ENCODE results near the gene KCNRG.
A peak's percentile ranks its signal among the peaks of the same experiment; 100 is the strongest.

The KCNRG gene

DNA sequence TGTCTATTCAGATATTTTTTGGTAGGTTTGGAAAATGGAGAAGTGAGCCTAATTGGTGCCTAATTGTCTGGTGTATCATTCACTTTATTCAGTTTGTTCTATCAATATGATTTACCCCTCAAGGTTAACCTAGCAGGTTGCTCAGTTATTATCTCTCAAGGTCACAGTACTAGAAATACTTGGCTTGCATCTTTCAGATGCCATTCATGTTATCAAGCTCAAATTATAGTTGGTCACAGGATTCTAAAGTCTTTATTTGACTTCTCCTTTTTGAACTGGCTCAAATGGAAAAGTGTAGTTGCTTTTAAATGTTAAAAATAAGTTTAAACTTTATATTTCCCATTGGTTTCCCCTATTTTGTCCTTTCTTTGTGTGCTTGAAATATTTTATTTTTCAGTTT, 2.6 kb downstream of the KCNRG start:
- no peaks in the 10 kb centered on the region for H3K9me3 ChIP-seq (replicated peaks in 1 of 11)
- no peaks in the 10 kb centered on the region for H3K27me3 ChIP-seq
- no peak overlapping the region for H3K4me3 ChIP-seq
- no peak for TF ChIP-seq Cebpa-rat (IDR thresholded peaks at IDR 0.05)
- H3K27ac ChIP-seq: no peak overlapping the region
- peaks cover 0 to 40% (median 0%) of the 10 kb centered on the region in 10 experiments; a peak in 5 of 20 replicates for H3K4me1 ChIP-seq
- peaks cover 75 to 97% (median 85%) of the 10 kb centered on the region in 11 experiments for H3K36me3 ChIP-seq
- peak overlapping the region in 1 of 11 experiments; percentile 6; a peak in 2 of 22 replicates for H3K4me2 ChIP-seq
- H4K20me1 ChIP-seq: peaks cover 8 to 50% (median 23%) of the 10 kb centered on the region in 11 experiments; a peak in 18 of 22 replicates
- H3K9ac ChIP-seq: no peak overlapping the region

DNA sequence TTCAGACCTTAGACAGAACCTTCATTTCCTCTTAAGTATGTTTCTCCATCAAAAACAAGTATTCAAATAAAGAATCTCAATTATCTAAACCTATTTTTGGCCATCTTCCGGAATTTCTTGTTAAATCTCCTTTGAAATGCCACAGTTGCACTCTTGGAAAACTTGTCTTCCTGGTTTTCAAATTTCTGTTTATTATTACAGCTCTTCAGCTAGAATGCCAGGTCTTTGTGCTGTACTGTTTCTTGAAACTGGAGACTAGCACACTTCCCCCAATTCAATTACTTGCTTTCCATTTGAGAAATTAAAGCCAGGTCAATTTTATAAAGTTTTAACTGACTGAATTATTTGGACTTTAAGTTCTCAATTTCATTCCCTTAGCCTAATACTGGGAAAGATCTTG, 10.2 kb downstream of the KCNRG start:
- H3K9me3 ChIP-seq (replicated peaks in 1 of 11): no peaks in the 10 kb centered on the region
- H3K27ac ChIP-seq: no peak overlapping the region
- H3K27me3 ChIP-seq: no peaks in the 10 kb centered on the region
- 0 out of 22 replicates have a peak, but pooled peaks cover 0 to 2% (median 0%) of the 10 kb centered on the region in 11 experiments for H4K20me1 ChIP-seq
- no peak for TF ChIP-seq Cebpa-rat (IDR thresholded peaks at IDR 0.05)
- no peak overlapping the region for H3K4me2 ChIP-seq
- no peak overlapping the region for H3K9ac ChIP-seq
- peaks cover 60 to 100% (median 78%) of the 10 kb centered on the region in 11 experiments for H3K36me3 ChIP-seq
- H3K4me3 ChIP-seq: no peak overlapping the region
- H3K4me1 ChIP-seq: no peaks in the 10 kb centered on the region

DNA sequence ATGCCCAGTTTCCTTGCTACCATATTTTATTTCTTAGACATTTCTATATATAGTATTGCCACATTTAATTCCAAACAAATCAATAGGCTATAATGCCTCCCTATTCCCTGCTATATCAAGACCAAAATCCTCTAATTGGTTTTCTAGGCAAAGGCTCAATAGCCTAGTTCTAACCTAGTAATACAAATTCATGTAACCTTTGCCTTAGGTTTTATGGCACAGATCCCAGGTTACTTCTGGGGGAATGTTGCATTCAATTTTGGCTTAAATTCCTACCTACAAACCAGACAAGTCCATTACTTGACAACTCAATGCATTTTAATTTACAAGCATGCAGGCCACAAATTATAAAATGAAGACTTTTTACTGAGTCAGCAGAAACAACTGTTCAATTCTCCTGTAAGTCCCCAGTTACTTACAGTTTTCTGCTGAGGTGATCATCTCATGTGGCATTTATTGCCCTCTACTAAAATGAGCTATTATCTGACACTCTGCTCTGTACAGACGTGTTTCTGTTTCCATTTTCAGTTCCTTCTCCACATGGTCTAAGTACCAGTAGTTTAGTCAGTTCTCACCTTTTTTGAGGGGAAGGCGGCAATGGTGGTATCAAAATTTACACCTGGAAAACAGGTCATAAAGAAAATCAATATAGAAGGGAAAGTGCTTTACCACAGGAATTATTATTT, 11.7 kb downstream of the KCNRG start:
- TF ChIP-seq Cebpa-rat (IDR thresholded peaks at IDR 0.05): no peak
- H3K4me2 ChIP-seq: no peak overlapping the region
- peaks cover 45 to 86% (median 63%) of the 10 kb centered on the region in 11 experiments for H3K36me3 ChIP-seq

DNA sequence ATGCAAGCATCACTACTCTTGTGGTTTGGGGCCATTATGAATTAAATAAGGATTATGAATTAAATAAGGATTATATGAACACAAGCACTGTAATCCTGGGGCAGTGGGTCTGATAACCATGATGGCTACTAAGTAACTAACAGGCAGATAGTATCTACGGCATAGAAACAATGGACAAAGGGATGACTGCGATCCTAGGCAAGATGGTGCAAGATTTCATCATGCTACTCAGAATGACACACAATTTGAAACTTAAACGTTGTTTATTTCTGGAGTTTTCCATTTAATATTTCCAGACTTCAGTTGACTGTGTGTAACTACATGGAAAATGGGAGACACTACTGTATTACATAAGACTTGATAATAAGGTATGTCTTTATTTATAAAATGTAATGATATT, 15.1 kb downstream of the KCNRG start:
- Histone ChIP-seq H3K9ac (no peak overlapping the region), H3K9me3 (replicated peaks in 1 of 11) (no peaks in the 10 kb centered on the region), H3K4me3 (no peak overlapping the region), H3K27me3 (no peaks in the 10 kb centered on the region), H3K36me3 (peaks cover 11 to 52% (median 29%) of the 10 kb centered on the region in 11 experiments; a peak in 19 of 22 replicates), H3K4me1 (no peaks in the 10 kb centered on the region), H3K4me2 (no peak overlapping the region), H3K27ac (no peak overlapping the region), H4K20me1 (peaks cover 0 to 8% (median 0%) of the 10 kb centered on the region in 11 experiments; a peak in 1 of 22 replicates)
- TF ChIP-seq Cebpa-rat (IDR thresholded peaks at IDR 0.05): no peak

More for the DNA sequence above, 11.7 kb downstream of the KCNRG start:
- Histone ChIP-seq H3K4me3 (no peak overlapping the region), H3K9ac (no peak overlapping the region), H3K27me3 (no peaks in the 10 kb centered on the region), H3K4me1 (no peaks in the 10 kb centered on the region), H3K9me3 (replicated peaks in 1 of 11) (no peaks in the 10 kb centered on the region), H3K27ac (no peak overlapping the region), H4K20me1 (0 out of 22 replicates have a peak, but pooled peaks cover 0 to 2% (median 0%) of the 10 kb centered on the region in 11 experiments)

DNA sequence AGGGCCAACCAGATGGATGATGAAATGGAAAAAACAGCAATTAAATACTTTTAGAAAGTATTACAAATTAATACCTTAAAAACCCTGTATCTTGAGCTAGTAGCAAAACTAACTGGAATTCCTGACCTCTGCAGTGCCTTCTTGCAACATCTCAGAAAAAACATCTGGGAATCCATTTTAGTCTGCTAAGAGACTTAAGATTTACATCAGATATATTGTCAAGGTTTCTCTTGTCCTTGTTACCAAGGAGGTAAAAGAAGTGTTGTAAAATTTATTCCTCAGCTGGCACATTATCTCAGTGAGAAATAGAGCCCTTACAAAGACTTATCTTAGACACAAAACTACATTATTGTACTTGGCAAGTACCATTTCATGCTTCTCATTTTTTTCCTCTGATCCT, 18.5 kb downstream of the KCNRG start:
- Histone ChIP-seq H3K36me3 (peaks cover 4 to 32% (median 7%) of the 10 kb centered on the region in 11 experiments; a peak in 9 of 22 replicates), H3K4me1 (no peaks in the 10 kb centered on the region), H3K9ac (no peak overlapping the region), H4K20me1 (peaks cover 0 to 8% (median 0%) of the 10 kb centered on the region in 11 experiments; a peak in 1 of 22 replicates), H3K27me3 (no peaks in the 10 kb centered on the region), H3K4me3 (no peak overlapping the region), H3K27ac (no peak overlapping the region), H3K9me3 (replicated peaks in 1 of 11) (no peaks in the 10 kb centered on the region), H3K4me2 (no peak overlapping the region)
- no peak for TF ChIP-seq Cebpa-rat (IDR thresholded peaks at IDR 0.05)

- H3K4me2 ChIP-seq: no peak overlapping the region
- no peaks in the 10 kb centered on the region for H3K9me3 ChIP-seq (replicated peaks in 1 of 11)
- H3K4me3 ChIP-seq: no peak overlapping the region
- peaks cover 31 to 55% (median 34%) of the 10 kb centered on the region in 11 experiments for H3K36me3 ChIP-seq
- H4K20me1 ChIP-seq: peaks cover 0 to 15% (median 0%) of the 10 kb centered on the region in 11 experiments; a peak in 4 of 22 replicates
- TF ChIP-seq Cebpa-rat (IDR thresholded peaks at IDR 0.05): no peak
- no peaks in the 10 kb centered on the region for H3K27me3 ChIP-seq
- no peak overlapping the region for H3K27ac ChIP-seq
- no peaks in the 10 kb centered on the region for H3K4me1 ChIP-seq
- no peak overlapping the region for H3K9ac ChIP-seq
Measured at GRCh38 chr13:50037788-50038187, 22.5 kb downstream of the KCNRG start.

- H3K27ac ChIP-seq: no peak overlapping the region
- no peak overlapping the region for H3K4me3 ChIP-seq
- no peaks in the 10 kb centered on the region for H3K4me1 ChIP-seq
- H3K9ac ChIP-seq: no peak overlapping the region
- H3K9me3 ChIP-seq (replicated peaks in 1 of 11): no peaks in the 10 kb centered on the region
- H3K36me3 ChIP-seq: peaks cover 35 to 59% (median 39%) of the 10 kb centered on the region in 11 experiments
- H3K4me2 ChIP-seq: no peak overlapping the region
- no peaks in the 10 kb centered on the region for H3K27me3 ChIP-seq
- peaks cover 0 to 14% (median 0%) of the 10 kb centered on the region in 11 experiments; a peak in 5 of 22 replicates for H4K20me1 ChIP-seq
- no peak for TF ChIP-seq Cebpa-rat (IDR thresholded peaks at IDR 0.05)
Measured at GRCh38 chr13:50038266-50038665, 23.0 kb downstream of the KCNRG start.

DNA sequence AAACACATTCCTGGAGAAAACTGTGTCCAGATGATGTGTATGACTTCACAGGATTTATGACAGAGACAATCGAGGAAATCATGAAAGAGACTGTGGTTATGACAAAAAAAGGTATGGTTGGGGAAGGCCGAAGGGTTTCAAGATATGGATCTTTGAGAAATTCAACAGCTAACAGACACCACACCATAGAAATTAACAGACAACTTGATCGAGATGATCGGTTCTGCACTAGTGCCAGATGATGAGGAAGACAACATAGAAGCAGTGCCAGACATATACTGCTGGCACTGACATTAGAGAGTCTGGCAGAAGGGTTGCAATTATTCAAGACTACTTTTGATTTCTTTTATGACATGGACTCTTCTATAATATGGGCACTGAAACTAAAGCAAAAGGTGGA, 37.2 kb downstream of the KCNRG start:
- Histone ChIP-seq H3K9me3 (replicated peaks in 1 of 11) (no peaks in the 10 kb centered on the region; a peak in 2 of 22 replicates), H3K9ac (no peak overlapping the region), H3K4me3 (no peak overlapping the region), H3K4me2 (no peak overlapping the region), H3K27ac (no peak overlapping the region), H4K20me1 (peaks cover 10 to 47% (median 29%) of the 10 kb centered on the region in 11 experiments; a peak in 18 of 22 replicates), H3K4me1 (peaks cover 0 to 5% (median 0%) of the 10 kb centered on the region in 10 experiments; a peak in 1 of 20 replicates), H3K27me3 (no peaks in the 10 kb centered on the region), H3K36me3 (peaks cover 65 to 100% (median 84%) of the 10 kb centered on the region in 11 experiments)
- TF ChIP-seq Cebpa-rat (IDR thresholded peaks at IDR 0.05): no peak

- Histone ChIP-seq H3K9me3 (replicated peaks in 1 of 11) (no peaks in the 10 kb centered on the region; a peak in 2 of 22 replicates), H3K4me2 (no peak overlapping the region), H3K27me3 (no peaks in the 10 kb centered on the region), H4K20me1 (peaks cover 9 to 51% (median 27%) of the 10 kb centered on the region in 11 experiments; a peak in 18 of 22 replicates), H3K4me1 (peaks cover 0 to 5% (median 0%) of the 10 kb centered on the region in 10 experiments; a peak in 1 of 20 replicates), H3K4me3 (no peak overlapping the region), H3K9ac (no peak overlapping the region), H3K27ac (no peak overlapping the region), H3K36me3 (peaks cover 66 to 100% (median 90%) of the 10 kb centered on the region in 11 experiments)
- no peak for TF ChIP-seq Cebpa-rat (IDR thresholded peaks at IDR 0.05)
Measured at GRCh38 chr13:50053844-50054243, 38.6 kb downstream of the KCNRG start.
